GM12873 (cell line): ENCODE measurements around the gene SLC16A8.

ENCODE experiments used
- CTCF ChIP-seq: IDR thresholded peaks from 2 replicates; pipeline ENCODE4 v1.5.1; 2012; ENCODE audit warnings: low read depth, mild to moderate bottlenecking, moderate library complexity, low read length, control low read depth; ENCODE audit not compliant: insufficient read depth; ENCODE audit errors: missing control alignments

The SLC16A8 gene

GRCh38 chr22:38068641-38069371 lies 15.2 kb downstream of the SLC16A8 start:
- no peak for TF ChIP-seq CTCF

- TF ChIP-seq CTCF, result no peak
Observed at GRCh38 chr22:38067761-38068360, 16.1 kb downstream of the SLC16A8 start.

GRCh38 chr22:38067028-38067415 lies 17.0 kb downstream of the SLC16A8 start:
- no peak for TF ChIP-seq CTCF

GRCh38 chr22:38066381-38067027 lies 17.5 kb downstream of the SLC16A8 start:
- no peak for TF ChIP-seq CTCF

- TF ChIP-seq CTCF, result no peak
Observed at GRCh38 chr22:38065539-38065938, 18.4 kb downstream of the SLC16A8 start.

GRCh38 chr22:38062791-38063190 lies 21.2 kb downstream of the SLC16A8 start:
- TF ChIP-seq CTCF, result no peak

- no peak for TF ChIP-seq CTCF
Observed at GRCh38 chr22:38056969-38057891, 26.8 kb downstream of the SLC16A8 start, which contains the start of gene PICK1. Gene PICK1, plus strand, starts transcription at chr22:38057404. Its CDS starts 406 bp downstream, at chr22:38057810.
